Naive thymus-derived CD4-positive, alpha-beta T cell (primary cell): ENCODE measurements around the gene OST4. TPM values are rescaled to one million over a fixed set of nuclear protein-coding genes. Genes with fewer than 3 reads are reported as not detected.
A peak's percentile ranks its signal among the peaks of the same experiment; 100 is the strongest.

Source experiments
- ATAC-seq: fragments of 150-1000 bp; cut with Tn5 transposase; 2 replicates; pipeline ENCODE4 v1.10.0; 2021; ENCODE audit warnings: mild to moderate bottlenecking, moderate library complexity
- CTCF ChIA-PET: fragments of 350-600 bp; sonication (Branson Sonifier 250); formaldehyde crosslinking; loops from one replicate; lab custom pipeline; 2021; ENCODE audit warnings: antibody characterized with exemption; lab: Charles Lee
- POLR2A ChIA-PET: fragments of 350-600 bp; sonication (Branson Sonifier 250); formaldehyde crosslinking; loops from one replicate; lab custom pipeline; 2021; ENCODE audit warnings: antibody characterized with exemption, inconsistent platforms; lab: Charles Lee
- DNase-seq, 9 donors: peaks; one replicate each; pipeline versions ENCODE4 v3.0.0 to v3.0.0-alpha.2; 2020 to 2022; ENCODE audit warnings: mixed read lengths in 1 of 9
- H3K27ac ChIP-seq: one replicate; pipeline ENCODE4 v1.7.0; 2013; ENCODE audit warnings: mild to moderate bottlenecking, low read depth, low read length, moderate library complexity
- H3K27me3 ChIP-seq, 2 donors: one replicate each; pipeline ENCODE4 v1.7.0; 2013; ENCODE audit warnings: low read length in 2 of 2, mild to moderate bottlenecking in 2 of 2, moderate library complexity in 2 of 2; ENCODE audit not compliant: control insufficient read depth in 2 of 2, insufficient read depth in 2 of 2
- H3K36me3 ChIP-seq, 3 experiments: 1 replicate in 2 of 3; 2 replicates in 1 of 3; pipeline ENCODE4 v1.7.0; 2013; ENCODE audit warnings: low read length in 3 of 3, mild to moderate bottlenecking in 3 of 3, moderate library complexity in 1 of 3; ENCODE audit not compliant: insufficient read depth in 3 of 3, control insufficient read depth in 2 of 3
- H3K4me1 ChIP-seq, 2 donors: one replicate each; pipeline ENCODE4 v1.7.0; 2013; ENCODE audit warnings: low read length in 2 of 2, mild to moderate bottlenecking in 2 of 2, moderate library complexity in 1 of 2; ENCODE audit not compliant: control insufficient read depth in 2 of 2, insufficient read depth in 2 of 2
- H3K4me3 ChIP-seq: 2 replicates; pipeline ENCODE4 v1.7.0; 2013; ENCODE audit warnings: mild to moderate bottlenecking, low read length
- H3K9me3 ChIP-seq, 3 experiments: 1 replicate in 2 of 3; 2 replicates in 1 of 3; pipeline ENCODE4 v1.7.0; 2013; ENCODE audit warnings: low read length in 3 of 3; ENCODE audit not compliant: control insufficient read depth in 2 of 3
- H3K27ac Mint-ChIP-seq, 9 donors: one replicate each; pipeline ENCODE4 v1.8.0; 2020 to 2022; ENCODE audit warnings: mixed read lengths in 9 of 9, mild to moderate bottlenecking in 8 of 9, moderate library complexity in 5 of 9, inconsistent platforms in 2 of 9
- H3K27me3 Mint-ChIP-seq, 5 donors: one replicate each; pipeline ENCODE4 v1.8.0; 2021 to 2022; ENCODE audit warnings: mixed read lengths in 5 of 5, mild to moderate bottlenecking in 1 of 5
- H3K36me3 Mint-ChIP-seq, 5 donors: one replicate each; pipeline ENCODE4 v1.8.0; 2020 to 2022; ENCODE audit warnings: mixed read lengths in 5 of 5, mild to moderate bottlenecking in 3 of 5, inconsistent platforms in 1 of 5
- H3K4me1 Mint-ChIP-seq, 7 donors: one replicate each; pipeline ENCODE4 v1.8.0; 2020 to 2022; ENCODE audit warnings: mixed read lengths in 7 of 7, mild to moderate bottlenecking in 3 of 7, inconsistent platforms in 1 of 7
- H3K4me3 Mint-ChIP-seq, 10 donors: one replicate each; pipeline ENCODE4 v1.8.0; 2020 to 2022; ENCODE audit warnings: mild to moderate bottlenecking in 10 of 10, mixed read lengths in 10 of 10, moderate library complexity in 6 of 10, inconsistent platforms in 2 of 10
- H3K9me3 Mint-ChIP-seq, 11 donors: one replicate each; pipeline ENCODE4 v1.8.0; 2020 to 2022; ENCODE audit warnings: mixed read lengths in 11 of 11, mild to moderate bottlenecking in 4 of 11, inconsistent platforms in 1 of 11, moderate library complexity in 1 of 11
- intact Hi-C, 2 donors: fragments of 100-400 bp; cut with micrococcal nuclease; formaldehyde crosslinking; loops; one replicate each; pipeline ENCODE4 v1.15.1; 2023
- polyA plus RNA-seq, 2 donors: library from polyadenylated mRNA; unstranded; fragments of 300-500 nt; fragmentation: Illumina TruSeq; gene quantifications; one replicate each; pipeline ENCODE4 v1.2.3, GENCODE V29; 2021
- total RNA-seq, 6 experiments: library from RNA in 5 of 6; stranded (reverse) in 5 of 6; gene quantifications; 1 replicate in 5 of 6; 2 replicates in 1 of 6; pipeline ENCODE4 v1.2.3 and lab custom pipeline; 2021 to 2026

Gene OST4
- total and polyA plus RNA-seq, 7 experiments from 2014 or later = 241 to 884 (median 267) TPM

DNA sequence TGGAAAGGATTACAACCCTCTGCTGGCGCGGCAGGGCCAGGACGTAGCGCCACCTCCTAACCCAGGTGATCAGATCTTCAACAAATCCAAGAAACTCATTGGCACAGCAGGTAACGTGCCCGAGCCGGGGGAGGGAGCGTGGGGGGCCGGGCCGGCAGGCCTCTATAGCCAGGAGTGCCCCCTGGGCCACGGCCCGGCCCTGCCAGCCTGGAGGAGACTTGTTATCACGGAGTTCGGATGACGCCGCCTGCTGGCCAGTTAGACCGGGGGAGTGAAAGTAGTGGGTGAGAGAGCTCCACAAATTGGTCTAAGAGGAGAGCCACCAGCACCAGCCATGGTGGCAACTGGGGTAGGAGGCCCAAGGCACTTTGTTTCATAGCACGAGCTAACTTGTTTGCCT, 47.3 kb downstream of the OST4 start:
- peaks cover 0 to 6% (median 2%) of the 10 kb centered on the region in 5 donors for H3K36me3 Mint-ChIP-seq
- DNase-seq (no peak), ATAC-seq (no peak)
- CTCF ChIA-PET = no interaction called here
- no peak overlapping the region for H3K4me3 Mint-ChIP-seq
- Histone ChIP-seq H3K27me3 (no peaks in the 10 kb centered on the region), H3K9me3 (no peaks in the 10 kb centered on the region), H3K36me3 (peaks cover 0 to 20% (median 0%) of the 10 kb centered on the region in 3 experiments), H3K4me3 (no peak overlapping the region), H3K4me1 (no peaks in the 10 kb centered on the region), H3K27ac (no peak overlapping the region)
- no peaks in the 10 kb centered on the region for H3K9me3 Mint-ChIP-seq
- POLR2A ChIA-PET = no interaction called here
- H3K27me3 Mint-ChIP-seq = no peaks in the 10 kb centered on the region
- no peak overlapping the region for H3K27ac Mint-ChIP-seq
- H3K4me1 Mint-ChIP-seq = peaks cover 0 to 13% (median 4%) of the 10 kb centered on the region in 7 donors
- intact Hi-C loops = no loop called here

DNA sequence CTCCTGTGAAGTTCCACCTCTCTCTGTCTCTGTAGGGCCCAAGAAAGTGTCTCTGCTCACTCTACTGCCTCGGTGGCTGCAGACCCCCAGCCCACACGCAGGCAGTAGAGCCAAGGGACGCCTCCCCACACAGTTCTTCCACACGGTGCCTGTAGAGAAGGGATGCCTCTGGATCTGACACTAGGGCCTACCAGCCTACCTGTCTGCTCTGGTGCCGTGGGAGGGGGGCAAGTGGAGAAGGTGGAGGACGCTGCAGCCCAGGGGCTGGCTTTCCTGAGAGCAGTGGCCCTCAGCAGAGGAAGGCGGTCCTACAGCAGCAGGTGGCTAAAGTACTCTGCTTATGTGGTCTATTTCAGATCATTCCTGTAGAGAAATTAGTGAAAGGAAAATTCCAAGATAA, 47.7 kb downstream of the OST4 start:
- Histone ChIP-seq H3K4me1 (no peaks in the 10 kb centered on the region), H3K36me3 (peaks cover 0 to 20% (median 0%) of the 10 kb centered on the region in 3 experiments), H3K4me3 (no peak overlapping the region), H3K27me3 (no peaks in the 10 kb centered on the region), H3K9me3 (no peaks in the 10 kb centered on the region), H3K27ac (no peak overlapping the region)
- intact Hi-C loops = no loop called here
- Mint-ChIP-seq H3K9me3 (no peaks in the 10 kb centered on the region), H3K4me3 (no peak overlapping the region), H3K36me3 (peaks cover 0 to 6% (median under 1%) of the 10 kb centered on the region in 5 donors), H3K27ac (peak overlapping the region in 1 of 9 donors; percentile 25), H3K4me1 (peaks cover 0 to 10% (median 3%) of the 10 kb centered on the region in 7 donors), H3K27me3 (no peaks in the 10 kb centered on the region)
- ChIA-PET POLR2A (no interaction called here), CTCF (no interaction called here)
- ATAC-seq (no peak), DNase-seq (no peak)

DNA sequence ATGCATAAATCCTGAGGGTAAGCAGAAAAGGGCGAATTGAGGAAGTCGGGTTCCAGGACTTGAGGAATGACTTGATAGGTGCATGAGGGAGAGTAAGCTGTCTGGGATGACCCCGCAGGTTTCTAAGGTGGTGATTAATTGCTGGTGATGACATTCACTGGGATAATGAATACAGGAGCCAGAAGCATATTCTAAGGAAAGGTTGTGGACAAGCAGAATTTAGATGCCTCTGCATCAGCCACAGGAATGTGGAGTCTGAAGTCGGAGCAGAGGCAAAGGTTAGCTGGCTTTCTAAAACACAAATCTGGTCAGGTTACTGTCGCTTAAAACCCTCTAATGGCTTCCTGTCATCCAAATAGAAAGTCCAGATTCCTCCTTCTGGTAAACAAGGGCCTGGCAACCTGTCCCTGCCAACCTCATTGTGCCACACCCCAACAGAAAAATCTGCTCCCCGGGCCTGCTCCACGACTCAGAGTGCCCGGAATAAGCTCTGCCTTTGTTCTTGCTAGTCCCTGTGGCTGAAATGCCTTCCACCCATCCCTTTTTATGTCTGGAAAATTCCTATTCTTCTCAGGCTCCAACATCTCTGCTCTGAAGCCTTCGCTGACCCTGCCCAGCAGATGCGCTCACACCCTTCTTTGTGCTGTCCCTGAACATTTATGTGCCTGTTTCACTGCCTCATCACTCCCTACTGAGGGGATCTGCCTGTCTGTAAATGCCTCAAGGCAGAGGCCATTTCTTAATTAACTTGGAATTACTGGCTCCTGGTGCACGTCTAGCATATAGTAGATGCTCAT, 50.0 kb downstream of the OST4 start:
- Mint-ChIP-seq H3K27me3 (no peaks in the 10 kb centered on the region), H3K4me1 (peaks cover 0 to under 1% (median 0%) of the 10 kb centered on the region in 7 donors), H3K4me3 (peak overlapping the region in 1 of 10 donors; percentile 12), H3K9me3 (no peaks in the 10 kb centered on the region), H3K36me3 (peaks cover 0 to 6% (median 0%) of the 10 kb centered on the region in 5 donors), H3K27ac (no peak overlapping the region)
- ChIA-PET CTCF (no interaction called here), POLR2A (no interaction called here)
- H3K27me3 ChIP-seq = no peaks in the 10 kb centered on the region
- no peaks in the 10 kb centered on the region for H3K4me1 ChIP-seq
- intact Hi-C loops = no loop called here
- no peaks in the 10 kb centered on the region for H3K9me3 ChIP-seq
- peaks cover 0 to 17% (median 0%) of the 10 kb centered on the region in 3 experiments for H3K36me3 ChIP-seq
- ATAC-seq (no peak), DNase-seq (no peak)
- no peak overlapping the region for H3K4me3 ChIP-seq
- no peak overlapping the region for H3K27ac ChIP-seq

Other genes starting within 250 kb of the OST4 start
- not detected for gene DPYSL5, start 223.5 kb downstream of the OST4 start, total RNA-seq
- not detected for gene DPYSL5, start 223.5 kb downstream of the OST4 start, polyA plus RNA-seq
- 1 to 10 TPM; 1.8 to 6.0 (median 4.5) TPM for gene MAPRE3, start 101.0 kb downstream of the OST4 start, total RNA-seq
- 1 to 10 TPM; 1.9 to 2.6 TPM for gene MAPRE3, start 101.0 kb downstream of the OST4 start, polyA plus RNA-seq
- 100 to 1,000 TPM in 1 of 5 experiments, 10 to 100 TPM in 4; 36.7 to 114 (median 67.5) TPM for gene TMEM214, start 38.7 kb downstream of the OST4 start, total RNA-seq
- 10 to 100 TPM; 18.6 to 32.5 TPM for gene TMEM214, start 38.7 kb downstream of the OST4 start, polyA plus RNA-seq
- 10 to 100 TPM in 4 of 5 experiments, 1 to 10 TPM in 1; 7.6 to 15.7 (median 12.4) TPM for gene AGBL5, start 20.0 kb downstream of the OST4 start, total RNA-seq
- gene AGBL5, start 20.0 kb downstream of the OST4 start, polyA plus RNA-seq = 10 to 100 TPM in 1 of 2 donors, 1 to 10 TPM in 1; 8.0 to 10.4 TPM
- gene EMILIN1, start 7.0 kb upstream of the OST4 start, total RNA-seq = 1 to 10 TPM in 1 of 5 experiments, under 1 TPM in 4; 0.35 to 1.4 (median 0.61) TPM
- gene EMILIN1, start 7.0 kb upstream of the OST4 start, polyA plus RNA-seq = 1 to 10 TPM in 1 of 2 donors, under 1 TPM in 1; 0.89 to 1.1 TPM
- gene KHK, start 15.1 kb upstream of the OST4 start, total RNA-seq = 10 to 100 TPM in 1 of 5 experiments, 1 to 10 TPM in 4; 5.8 to 13.8 (median 6.2) TPM
- 1 to 10 TPM; 7.6 to 8.8 TPM for gene KHK, start 15.1 kb upstream of the OST4 start, polyA plus RNA-seq
- gene CGREF1, start 47.5 kb upstream of the OST4 start, total RNA-seq = 1 to 10 TPM in 1 of 5 experiments, under 1 TPM in 3, not detected in 1; 0.34 to 3.5 (median 0.54) TPM
- gene CGREF1, start 47.5 kb upstream of the OST4 start, polyA plus RNA-seq = under 1 TPM; 0.45 to 0.50 TPM
- 1 to 10 TPM in 3 of 5 experiments, under 1 TPM in 2; 0.53 to 2.0 (median 1.5) TPM for gene ABHD1, start 52.2 kb upstream of the OST4 start, total RNA-seq
- gene ABHD1, start 52.2 kb upstream of the OST4 start, polyA plus RNA-seq = under 1 TPM; 0.53 to 0.90 TPM
- gene PREB, start 63.0 kb upstream of the OST4 start, total RNA-seq = 10 to 100 TPM; 25.4 to 72.3 (median 53.2) TPM
- gene PREB, start 63.0 kb upstream of the OST4 start, polyA plus RNA-seq = 10 to 100 TPM; 47.0 to 71.9 TPM
- not detected for gene PRR30, start 67.8 kb upstream of the OST4 start, total RNA-seq
- not detected for gene PRR30, start 67.8 kb upstream of the OST4 start, polyA plus RNA-seq
- not detected for gene TCF23, start 77.3 kb upstream of the OST4 start, total RNA-seq
- not detected for gene TCF23, start 77.3 kb upstream of the OST4 start, polyA plus RNA-seq
- 100 to 1,000 TPM in 2 of 5 experiments, 10 to 100 TPM in 3; 71.0 to 113 (median 90.7) TPM for gene ATRAID, start 140.4 kb upstream of the OST4 start, total RNA-seq
- 100 to 1,000 TPM; 320 to 391 TPM for gene ATRAID, start 140.4 kb upstream of the OST4 start, polyA plus RNA-seq
- 100 to 1,000 TPM in 1 of 5 experiments, 10 to 100 TPM in 4; 25.6 to 203 (median 44.3) TPM for gene SLC5A6, start 140.6 kb upstream of the OST4 start, total RNA-seq
- 10 to 100 TPM; 13.2 to 21.7 TPM for gene SLC5A6, start 140.6 kb upstream of the OST4 start, polyA plus RNA-seq
- 10 to 100 TPM; 34.4 to 65.7 (median 45.4) TPM for gene CAD, start 145.7 kb upstream of the OST4 start, total RNA-seq
- gene CAD, start 145.7 kb upstream of the OST4 start, polyA plus RNA-seq = 10 to 100 TPM; 19.6 to 28.1 TPM
- under 1 TPM in 1 of 5 experiments, not detected in 4; 0.29 TPM for gene SLC30A3, start 191.4 kb upstream of the OST4 start, total RNA-seq
- under 1 TPM in 1 of 2 donors, not detected in 1; 0.56 TPM for gene SLC30A3, start 191.4 kb upstream of the OST4 start, polyA plus RNA-seq
- not detected for gene DNAJC5G, start 203.8 kb upstream of the OST4 start, total RNA-seq
- not detected for gene DNAJC5G, start 203.8 kb upstream of the OST4 start, polyA plus RNA-seq
- gene TRIM54, start 210.8 kb upstream of the OST4 start, total RNA-seq = not detected
- gene TRIM54, start 210.8 kb upstream of the OST4 start, polyA plus RNA-seq = not detected
- gene UCN, start 236.8 kb upstream of the OST4 start, total RNA-seq = 1 to 10 TPM; 2.5 to 6.5 (median 4.6) TPM
- under 1 TPM; 0.35 to 0.81 TPM for gene UCN, start 236.8 kb upstream of the OST4 start, polyA plus RNA-seq